Thoracic aorta (tissue), 2 donors: Measurements from ENCODE around the gene ATP13A2. TPM values are rescaled to one million over a fixed set of nuclear protein-coding genes. Genes with fewer than 3 reads are reported as not detected.

Experiments
- ATAC-seq: fragments of 150-250 bp; one replicate; pipeline ENCODE4 v1.8.0; 2017; ENCODE audit warnings: low read depth; ENCODE audit not compliant: insufficient number of reproducible peaks, low FRiP score
- DNase-seq: peaks from one replicate; pipeline ENCODE4 v3.0.0-alpha.2; 2020; ENCODE audit warnings: low spot score
- H3K27ac ChIP-seq, 2 donors: fragments of 200-600 bp; sonication (generic); 1 replicate in 1 of 2; 2 replicates in 1 of 2; pipeline ENCODE4 v1.5.1; 2016; ENCODE audit warnings: mild to moderate bottlenecking in 2 of 2, moderate library complexity in 2 of 2
- H3K27me3 ChIP-seq: fragments of 200-600 bp; sonication (generic); replicated peaks from 2 replicates; pipeline ENCODE4 v1.6.0; 2016; ENCODE audit warnings: mild to moderate bottlenecking; ENCODE audit not compliant: insufficient read depth
- H3K36me3 ChIP-seq: fragments of 200-600 bp; sonication (generic); one replicate; pipeline ENCODE4 v1.5.1; 2016
- H3K4me1 ChIP-seq, 2 donors: fragments of 200-600 bp; sonication (generic); 1 replicate in 1 of 2; 2 replicates in 1 of 2; pipeline versions ENCODE4 v1.5.1 to v1.6.0; 2016; ENCODE audit warnings: low read depth in 2 of 2, mild to moderate bottlenecking in 1 of 2; ENCODE audit not compliant: control insufficient read depth in 1 of 2
- H3K4me3 ChIP-seq: fragments of 200-600 bp; sonication (generic); 2 replicates; pipeline ENCODE4 v1.5.1; 2016; ENCODE audit warnings: mild to moderate bottlenecking
- H3K9me3 ChIP-seq: fragments of 200-600 bp; sonication (generic); 2 replicates; pipeline ENCODE4 v1.5.1; 2016
- total RNA-seq, 2 donors: library from RNA; depleted of rRNA; stranded (reverse); fragments of >200 nt; gene quantifications; one replicate each; pipeline versions ENCODE4 v1.1.0 to v1.2.3, GENCODE V29; 2016
- TF ChIP-seq, protein P1 (sequence below): fragments of 200-600 bp; sonication (generic); IDR thresholded peaks from one replicate; pipeline ENCODE4 v1.5.1; 2019; ENCODE audit warnings: antibody characterized with exemption

ATP13A2 gene
- total RNA-seq, 2 donors from 2014 or later = 45.1 to 59.0 TPM

DNA sequence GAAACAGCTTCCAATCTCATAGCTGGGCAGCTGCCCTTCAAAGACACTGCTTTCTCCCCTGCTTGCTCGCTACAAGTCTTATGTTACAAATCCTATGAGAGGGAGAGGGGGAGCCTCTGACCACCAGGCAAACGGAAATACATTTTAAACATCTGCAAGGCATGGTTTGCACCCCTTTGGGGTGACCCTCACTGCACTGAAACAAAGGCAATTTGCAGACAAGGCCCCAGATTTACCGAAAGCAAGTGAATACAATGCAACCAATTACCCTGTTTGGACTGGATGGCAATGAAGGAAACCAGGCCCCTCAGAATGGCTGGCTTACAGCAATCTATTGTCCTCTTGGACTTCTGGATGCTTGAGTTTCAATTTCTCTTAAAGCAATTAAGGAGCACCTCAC lies 11.8 kb upstream of the ATP13A2 start:
- TF ChIP-seq, protein P1, sequence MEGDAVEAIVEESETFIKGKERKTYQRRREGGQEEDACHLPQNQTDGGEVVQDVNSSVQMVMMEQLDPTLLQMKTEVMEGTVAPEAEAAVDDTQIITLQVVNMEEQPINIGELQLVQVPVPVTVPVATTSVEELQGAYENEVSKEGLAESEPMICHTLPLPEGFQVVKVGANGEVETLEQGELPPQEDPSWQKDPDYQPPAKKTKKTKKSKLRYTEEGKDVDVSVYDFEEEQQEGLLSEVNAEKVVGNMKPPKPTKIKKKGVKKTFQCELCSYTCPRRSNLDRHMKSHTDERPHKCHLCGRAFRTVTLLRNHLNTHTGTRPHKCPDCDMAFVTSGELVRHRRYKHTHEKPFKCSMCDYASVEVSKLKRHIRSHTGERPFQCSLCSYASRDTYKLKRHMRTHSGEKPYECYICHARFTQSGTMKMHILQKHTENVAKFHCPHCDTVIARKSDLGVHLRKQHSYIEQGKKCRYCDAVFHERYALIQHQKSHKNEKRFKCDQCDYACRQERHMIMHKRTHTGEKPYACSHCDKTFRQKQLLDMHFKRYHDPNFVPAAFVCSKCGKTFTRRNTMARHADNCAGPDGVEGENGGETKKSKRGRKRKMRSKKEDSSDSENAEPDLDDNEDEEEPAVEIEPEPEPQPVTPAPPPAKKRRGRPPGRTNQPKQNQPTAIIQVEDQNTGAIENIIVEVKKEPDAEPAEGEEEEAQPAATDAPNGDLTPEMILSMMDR = no peak
- H3K27ac ChIP-seq = no peak overlapping the region
- DNase-seq (no peak), ATAC-seq (no peak)
- H3K4me3 ChIP-seq = no peak overlapping the region
- H3K36me3 ChIP-seq = peaks cover 72% of the 10 kb centered on the region
- no peaks in the 10 kb centered on the region for H3K9me3 ChIP-seq
- H3K4me1 ChIP-seq = no peaks in the 10 kb centered on the region
- no peaks in the 10 kb centered on the region for H3K27me3 ChIP-seq

DNA sequence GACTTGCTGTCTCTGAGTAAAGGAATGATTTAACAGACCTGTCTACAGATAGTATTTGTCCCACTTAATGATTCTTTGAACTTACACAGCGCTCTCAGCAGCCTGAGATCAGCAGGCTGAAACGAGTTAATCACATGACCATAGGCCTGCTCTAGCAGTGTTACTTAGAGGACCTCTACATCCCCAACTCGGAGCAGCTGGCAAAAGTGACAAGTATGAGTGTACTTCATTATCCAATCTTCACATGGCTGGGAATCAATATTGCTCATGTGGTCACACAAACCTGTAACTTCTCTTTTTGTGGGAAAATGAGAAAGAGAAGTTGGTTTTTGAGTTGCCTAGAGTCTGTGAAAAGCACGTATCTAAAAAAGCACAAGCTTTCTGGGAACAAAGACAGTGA lies 11.4 kb upstream of the ATP13A2 start:
- no peaks in the 10 kb centered on the region for H3K9me3 ChIP-seq
- H3K27me3 ChIP-seq = no peaks in the 10 kb centered on the region
- no peak overlapping the region for H3K4me3 ChIP-seq
- TF ChIP-seq, protein P1 = no peak
- no peaks in the 10 kb centered on the region for H3K4me1 ChIP-seq
- peaks cover 72% of the 10 kb centered on the region for H3K36me3 ChIP-seq
- H3K27ac ChIP-seq = no peak overlapping the region
- ATAC-seq = no peak
- DNase-seq = no peak

DNA sequence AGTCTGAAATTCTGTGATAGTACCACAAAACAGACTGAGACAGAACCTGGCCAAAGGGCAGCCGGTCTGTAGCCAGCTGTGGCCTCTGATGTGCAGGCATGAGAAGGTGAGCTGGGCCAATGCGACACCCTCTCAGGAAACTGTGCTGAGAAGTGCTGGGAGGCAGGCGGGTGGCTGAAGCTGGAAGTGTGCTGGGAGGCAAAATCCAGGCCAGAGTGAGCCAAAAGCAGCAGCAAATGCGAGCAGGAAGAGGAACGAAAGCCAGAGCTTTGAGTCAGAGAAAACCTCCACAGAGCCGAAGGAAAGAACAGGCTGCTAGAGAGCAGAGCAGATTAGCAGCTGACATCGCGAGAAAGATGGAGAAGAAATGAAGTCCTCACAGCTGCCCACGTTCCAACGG lies 10.2 kb upstream of the ATP13A2 start:
- Histone ChIP-seq H3K4me1 (no peaks in the 10 kb centered on the region), H3K4me3 (no peak overlapping the region), H3K27ac (no peak overlapping the region), H3K9me3 (no peaks in the 10 kb centered on the region), H3K36me3 (peaks cover 65% of the 10 kb centered on the region), H3K27me3 (no peaks in the 10 kb centered on the region)
- no peak for ATAC-seq
- no peak for DNase-seq
- TF ChIP-seq, protein P1 = no peak

DNA sequence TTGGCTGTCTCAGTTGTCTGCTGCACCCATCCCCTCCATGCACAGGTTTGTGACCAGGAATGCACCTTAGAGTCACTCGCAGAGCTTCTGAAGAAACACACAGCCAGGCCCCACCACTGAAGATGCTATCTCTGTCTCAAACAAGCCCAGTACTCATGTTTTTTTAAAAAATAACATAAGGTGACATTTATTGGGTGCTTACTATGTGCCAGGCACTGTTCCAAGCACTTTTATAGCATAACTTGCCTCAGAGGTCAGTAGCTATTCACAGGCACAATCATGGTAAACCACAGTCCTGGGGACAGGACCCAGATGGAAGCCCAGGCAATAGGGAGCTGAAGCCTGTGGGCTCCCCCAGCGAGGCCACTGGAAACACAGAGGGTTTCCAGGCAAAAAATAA lies 8.8 kb upstream of the ATP13A2 start:
- no peak for DNase-seq
- no peak for ATAC-seq
- Histone ChIP-seq H3K36me3 (peaks cover 56% of the 10 kb centered on the region), H3K27ac (no peak overlapping the region), H3K4me1 (no peaks in the 10 kb centered on the region), H3K4me3 (no peak overlapping the region), H3K27me3 (no peaks in the 10 kb centered on the region), H3K9me3 (no peaks in the 10 kb centered on the region)
- TF ChIP-seq, protein P1 = no peak

DNA sequence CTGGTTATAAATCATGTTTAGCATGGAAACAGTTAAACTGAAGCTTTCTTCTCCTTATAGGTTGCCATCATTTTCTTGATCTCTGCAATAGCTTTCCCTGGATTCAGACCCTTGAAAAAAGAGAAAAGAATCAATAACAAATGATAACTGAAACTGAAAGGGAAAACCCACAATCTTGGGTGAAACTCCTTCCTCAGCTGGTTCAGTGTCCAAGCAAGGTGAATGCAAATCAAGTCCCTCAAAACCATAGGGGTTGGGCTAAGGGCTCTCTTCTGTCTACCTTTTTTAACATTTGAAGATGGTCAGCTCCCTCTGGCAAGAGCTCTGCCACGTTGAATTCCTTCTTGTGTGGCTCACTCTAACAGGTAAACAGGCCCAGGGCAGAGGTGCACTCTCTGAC lies 7.1 kb upstream of the ATP13A2 start:
- Histone ChIP-seq H3K36me3 (peaks cover 47% of the 10 kb centered on the region), H3K4me3 (no peak overlapping the region), H3K4me1 (no peaks in the 10 kb centered on the region), H3K27me3 (no peaks in the 10 kb centered on the region), H3K27ac (no peak overlapping the region), H3K9me3 (no peaks in the 10 kb centered on the region)
- DNase-seq (no peak), ATAC-seq (no peak)
- TF ChIP-seq, protein P1 = no peak
